ENCODE measurements around the gene MARCHF6.

Gene MARCHF6

GRCh38 chr5:10366310-10367272 is 13.1 kb downstream of the MARCHF6 start (continued):
- TF ChIP-seq ZBTB11 (tag by site-specific recombination; conservative IDR thresholded peaks at IDR 0.05; ENCODE audit: low read depth): no peak
- TF ChIP-seq WT1 (tag by site-specific recombination; IDR thresholded peaks at IDR 0.05): no peak
- TF ChIP-seq ZNF449 (tag by site-specific recombination; IDR thresholded peaks at IDR 0.05): no peak
- no peak for TF ChIP-seq ZNF843 (tag by site-specific recombination; IDR thresholded peaks at IDR 0.05)
- TF ChIP-seq ZNF248 (tag by site-specific recombination; IDR thresholded peaks at IDR 0.05): no peak
- TF ChIP-seq EGR2 (tag by site-specific recombination; IDR thresholded peaks at IDR 0.05; ENCODE audit: low read depth): no peak
- no peak for TF ChIP-seq ZSCAN23 (tag by site-specific recombination; IDR thresholded peaks at IDR 0.05)
- no peak for TF ChIP-seq ELK4 (IDR thresholded peaks at IDR 0.05; ENCODE audit: borderline replicate concordance, low read depth, low read length)
- TF ChIP-seq ZNF639 (tag by site-specific recombination; IDR thresholded peaks at IDR 0.05): no peak
- 0 out of 2 replicates have a peak, but pooled peaks have one; percentile 37 for TF ChIP-seq KLF9 (tag by site-specific recombination; IDR thresholded peaks at IDR 0.05; ENCODE audit: low read depth)
- TF ChIP-seq ZNF266 (tag by site-specific recombination; IDR thresholded peaks at IDR 0.05; ENCODE audit: low read depth): no peak
- no peak for TF ChIP-seq TCF7L2 (IDR thresholded peaks at IDR 0.05; ENCODE audit: borderline replicate concordance, low read depth, low read length)
- no peak for TF ChIP-seq ZNF701 (tag by site-specific recombination; IDR thresholded peaks at IDR 0.05)
- TF ChIP-seq KLF1 (tag by site-specific recombination; IDR thresholded peaks at IDR 0.05): no peak
- TF ChIP-seq ZSCAN30 (tag by site-specific recombination; IDR thresholded peaks at IDR 0.05): no peak
- no peak for TF ChIP-seq REPIN1 (tag by site-specific recombination; IDR thresholded peaks at IDR 0.05; ENCODE audit: low read depth)

GRCh38 chr5:10367579-10367978 is 14.1 kb downstream of the MARCHF6 start:
- H3K4me1 ChIP-seq (ENCODE audit: control insufficient read depth, insufficient read depth, low read length): peaks cover 11% of the 10 kb centered on the region
- CTCF ChIA-PET: interaction anchor here (0.6 to 3.4 kb wide), 4 partner anchors 10 to 84 kb away, joined by 3 to 25 read pairs (median 3); partner anchors contain the start of gene ROPN1L
- no peak overlapping the region for H3K4me3 ChIP-seq (ENCODE audit: low read depth, low read length)
- no peaks in the 10 kb centered on the region; a peak in 1 of 3 replicates for H3K36me3 ChIP-seq (ENCODE audit: control insufficient read depth in 2 of 2, insufficient read depth in 1 of 2, low read length in 2 of 2)
- POLR2A ChIA-PET: interaction anchor here (3.3 kb wide), 1 partner anchor 14 kb away, joined by 23 read pairs; the partner anchor contains the start of gene MARCHF6
- no peak overlapping the region for H3K27ac ChIP-seq (ENCODE audit: extremely low read depth, low read depth, low read length)
- H3K9me3 ChIP-seq (ENCODE audit: control insufficient read depth, insufficient read depth, low read depth, low read length): no peaks in the 10 kb centered on the region
- TF ChIP-seq ZNF660 (tag by site-specific recombination; IDR thresholded peaks at IDR 0.05): no peak
- TF ChIP-seq ZNF221 (tag by site-specific recombination; IDR thresholded peaks at IDR 0.05; ENCODE audit: borderline replicate concordance): no peak
- no peak for TF ChIP-seq ZNF692 (tag by site-specific recombination; IDR thresholded peaks at IDR 0.05)
- TF ChIP-seq ZNF132 (tag by site-specific recombination; IDR thresholded peaks at IDR 0.05; ENCODE audit: borderline replicate concordance): no peak
- TF ChIP-seq ZNF830 (tag by site-specific recombination; IDR thresholded peaks at IDR 0.05; ENCODE audit: low read depth): no peak
- no peak for TF ChIP-seq SALL2 (tag by site-specific recombination; IDR thresholded peaks at IDR 0.05; ENCODE audit: borderline replicate concordance)

Data from HEK293 (cell line).